DOHH2 (cell line): Measurements from ENCODE around the gene NKAP.

Experiments
- EZH2phosphoT487 ChIP-seq: fragments of 200-600 bp; sonication (generic); IDR thresholded peaks from 2 replicates; pipeline ENCODE4 v1.6.1; 2017; ENCODE audit warnings: borderline replicate concordance, mild to moderate bottlenecking, antibody characterized with exemption, low read length, moderate library complexity, mixed read lengths
- TF ChIP-seq, protein P1 (sequence below): fragments of 200-600 bp; sonication (generic); IDR thresholded peaks from one replicate; pipeline ENCODE4 v1.5.1; 2014; ENCODE audit warnings: antibody characterized with exemption, mild to moderate bottlenecking, low read depth, low read length; ENCODE audit not compliant: poor library complexity, severe bottlenecking

DNA sequence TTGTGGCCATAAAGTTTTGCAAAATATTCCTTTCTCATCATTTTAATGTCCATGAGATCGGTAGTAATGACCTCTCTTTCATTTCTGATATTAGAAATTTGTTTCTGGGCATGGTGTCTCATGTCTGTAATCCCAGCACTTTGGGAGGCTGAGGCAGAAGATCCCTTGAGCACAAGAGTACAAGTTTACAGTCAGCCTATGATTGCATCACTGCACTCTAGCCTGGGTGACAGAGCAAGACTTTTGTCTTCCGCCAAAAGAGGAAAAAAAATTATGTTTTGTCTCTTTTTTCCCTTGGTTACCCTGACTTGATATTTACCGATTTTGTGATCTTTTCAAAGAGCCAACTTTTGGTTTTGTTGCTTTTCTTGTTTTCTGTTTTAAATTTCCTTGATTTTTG lies 10.8 kb upstream of the NKAP start:
- TF ChIP-seq, protein P1, sequence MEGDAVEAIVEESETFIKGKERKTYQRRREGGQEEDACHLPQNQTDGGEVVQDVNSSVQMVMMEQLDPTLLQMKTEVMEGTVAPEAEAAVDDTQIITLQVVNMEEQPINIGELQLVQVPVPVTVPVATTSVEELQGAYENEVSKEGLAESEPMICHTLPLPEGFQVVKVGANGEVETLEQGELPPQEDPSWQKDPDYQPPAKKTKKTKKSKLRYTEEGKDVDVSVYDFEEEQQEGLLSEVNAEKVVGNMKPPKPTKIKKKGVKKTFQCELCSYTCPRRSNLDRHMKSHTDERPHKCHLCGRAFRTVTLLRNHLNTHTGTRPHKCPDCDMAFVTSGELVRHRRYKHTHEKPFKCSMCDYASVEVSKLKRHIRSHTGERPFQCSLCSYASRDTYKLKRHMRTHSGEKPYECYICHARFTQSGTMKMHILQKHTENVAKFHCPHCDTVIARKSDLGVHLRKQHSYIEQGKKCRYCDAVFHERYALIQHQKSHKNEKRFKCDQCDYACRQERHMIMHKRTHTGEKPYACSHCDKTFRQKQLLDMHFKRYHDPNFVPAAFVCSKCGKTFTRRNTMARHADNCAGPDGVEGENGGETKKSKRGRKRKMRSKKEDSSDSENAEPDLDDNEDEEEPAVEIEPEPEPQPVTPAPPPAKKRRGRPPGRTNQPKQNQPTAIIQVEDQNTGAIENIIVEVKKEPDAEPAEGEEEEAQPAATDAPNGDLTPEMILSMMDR, result no peak
- no peak for TF ChIP-seq EZH2phosphoT487
